ENCODE data around the gene MROH9. TPM values are rescaled to one million over a fixed set of nuclear protein-coding genes. Genes with fewer than 3 reads are reported as not detected.
A peak's percentile ranks its signal among the peaks of the same experiment; 100 is the strongest.

MROH9 gene
- total RNA-seq, 4 donors from 2014 or later: 3.9 TPM; not detected in 3

GRCh38 chr1:170927955-170928840, 7.1 kb upstream of the MROH9 start:
- Histone ChIP-seq H3K27me3 (no peaks in the 10 kb centered on the region), H3K36me3 (no peaks in the 10 kb centered on the region), H3K27ac (peak overlapping the region in 2 of 4 donors; percentile 57 to 63), H3K9me3 (no peaks in the 10 kb centered on the region), H3K4me1 (peaks cover 0 to 25% (median 0%) of the 10 kb centered on the region in 4 donors), H3K4me3 (no peak overlapping the region)
- 69 to 70% methylated on average over 8 of the region's 8 CpGs for WGBS, 2 donors
- no peak for TF ChIP-seq POLR2A (IDR thresholded peaks at IDR 0.05)
- no peak for TF ChIP-seq CTCF (IDR thresholded peaks at IDR 0.05)
- TF ChIP-seq EP300 (IDR thresholded peaks at IDR 0.05): no peak
- no peak for DNase-seq (ENCODE audit: low spot score in 2 of 2)

DNA sequence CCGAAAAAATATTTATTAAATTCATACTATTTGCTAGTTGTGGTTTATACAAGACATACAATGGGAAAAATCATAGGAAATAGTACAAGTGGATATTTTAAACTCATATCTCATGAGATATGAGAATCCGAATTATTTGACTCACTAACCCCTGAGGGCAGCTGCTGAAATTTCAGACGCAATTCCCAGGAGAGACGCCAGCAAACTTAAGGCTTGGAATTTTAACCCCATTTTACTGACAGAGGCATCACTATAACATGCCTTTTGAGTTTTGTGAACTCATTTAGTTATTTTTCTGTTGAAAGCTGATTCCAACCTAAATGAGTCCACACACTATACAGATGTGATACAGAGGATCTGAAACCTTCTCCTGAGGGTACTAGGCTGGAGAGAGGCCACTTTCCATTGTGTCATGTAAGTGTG, 5.9 kb upstream of the MROH9 start:
- no peaks in the 10 kb centered on the region for H3K27me3 ChIP-seq
- no peak for TF ChIP-seq EP300 (IDR thresholded peaks at IDR 0.05)
- no peak for TF ChIP-seq POLR2A (IDR thresholded peaks at IDR 0.05)
- TF ChIP-seq CTCF (IDR thresholded peaks at IDR 0.05): no peak
- H3K4me3 ChIP-seq: peak overlapping the region in 1 of 4 donors; percentile 26
- H3K36me3 ChIP-seq: no peaks in the 10 kb centered on the region
- H3K4me1 ChIP-seq: peaks cover 0 to 25% (median 0%) of the 10 kb centered on the region in 4 donors
- 23 to 27% methylated on average over 4 of the region's 4 CpGs for WGBS, 2 donors
- H3K27ac ChIP-seq: peak overlapping the region in 3 of 4 donors; percentile 29 to 70 (median 63)
- H3K9me3 ChIP-seq: no peaks in the 10 kb centered on the region
- DNase-seq (ENCODE audit: low spot score in 2 of 2): no peak

GRCh38 chr1:170929835-170930554, 5.3 kb upstream of the MROH9 start:
- DNase-seq (ENCODE audit: low spot score in 2 of 2): peak in 1 of 2 donors; percentile 51
- peaks cover 0 to 25% (median 0%) of the 10 kb centered on the region in 4 donors for H3K4me1 ChIP-seq
- no peaks in the 10 kb centered on the region for H3K36me3 ChIP-seq
- 4 to 7% methylated on average over 7 of the region's 7 CpGs for WGBS, 2 donors
- peak overlapping the region in 1 of 4 donors; percentile 26 for H3K4me3 ChIP-seq
- TF ChIP-seq CTCF (IDR thresholded peaks at IDR 0.05) (peak; percentile 68 to 80 (median 69)), EP300 (IDR thresholded peaks at IDR 0.05) (no peak), POLR2A (IDR thresholded peaks at IDR 0.05) (no peak)
- H3K9me3 ChIP-seq: no peaks in the 10 kb centered on the region
- H3K27me3 ChIP-seq: no peaks in the 10 kb centered on the region
- H3K27ac ChIP-seq: peak overlapping the region in 3 of 4 donors; percentile 29 to 69 (median 63)

DNA sequence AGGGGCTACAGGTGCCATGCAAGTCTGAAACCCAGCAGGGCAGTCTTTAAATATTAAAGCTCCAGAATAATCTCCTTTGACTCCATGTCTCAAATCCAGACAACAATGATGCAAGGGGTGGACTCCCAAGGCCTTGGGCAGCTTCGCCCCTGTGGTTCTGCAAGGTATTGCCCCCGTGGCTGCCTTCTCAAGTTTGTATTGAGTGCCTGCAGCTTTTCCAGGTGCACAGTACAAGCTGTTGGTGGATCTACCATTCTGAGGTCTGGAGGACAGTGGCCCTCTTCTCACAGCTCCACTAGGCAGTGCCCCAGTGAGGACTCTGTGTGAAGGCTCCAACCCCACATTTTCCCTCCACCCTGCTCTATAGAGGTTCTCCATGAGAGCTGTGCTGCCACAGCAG, 3.7 kb upstream of the MROH9 start:
- H3K27me3 ChIP-seq: no peaks in the 10 kb centered on the region
- H3K4me3 ChIP-seq: no peak overlapping the region
- DNase-seq (ENCODE audit: low spot score in 2 of 2): no peak
- no peak overlapping the region for H3K27ac ChIP-seq
- no peaks in the 10 kb centered on the region for H3K36me3 ChIP-seq
- no peaks in the 10 kb centered on the region for H3K9me3 ChIP-seq
- TF ChIP-seq CTCF (IDR thresholded peaks at IDR 0.05): no peak
- no peak for TF ChIP-seq EP300 (IDR thresholded peaks at IDR 0.05)
- no peak for TF ChIP-seq POLR2A (IDR thresholded peaks at IDR 0.05)
- 95 to 100% methylated on average over 1 to 2 of the region's 2 CpGs for WGBS, 2 donors
- peaks cover 0 to 25% (median 0%) of the 10 kb centered on the region in 4 donors for H3K4me1 ChIP-seq

Measured in tibial nerve (tissue), 4 donors.